K562 (cell line): ENCODE results near the gene RERG.

Source experiments
- MXI1 ChIP-seq: IDR thresholded peaks from 2 replicates; pipeline ENCODE4 v1.6.1; 2011; ENCODE audit warnings: low read depth, mild to moderate bottlenecking, improper control_type of control experiment, low read length
- ZNF140 ChIP-seq: fragments of 250-450 bp; sonication (Bioruptor Pico); IDR thresholded peaks from 2 replicates; pipeline ENCODE4 v1.8.0; 2021; ENCODE audit warnings: moderate library complexity, mild to moderate bottlenecking, inconsistent platforms
- TF ChIP-seq, protein P1 (sequence below), 3 experiments: IDR thresholded peaks in 2 of 3; conservative IDR thresholded peaks in 1 of 3; 2 replicates each; pipeline ENCODE4 v1.5.1; 2011 to 2012; ENCODE audit warnings: low read length in 3 of 3, mild to moderate bottlenecking in 3 of 3, control low read depth in 2 of 3, improper control_type of control experiment in 1 of 3, inconsistent platforms in 1 of 3, low read depth in 1 of 3, mixed read lengths in 1 of 3, moderate library complexity in 1 of 3; ENCODE audit not compliant: insufficient read depth in 2 of 3

DNA sequence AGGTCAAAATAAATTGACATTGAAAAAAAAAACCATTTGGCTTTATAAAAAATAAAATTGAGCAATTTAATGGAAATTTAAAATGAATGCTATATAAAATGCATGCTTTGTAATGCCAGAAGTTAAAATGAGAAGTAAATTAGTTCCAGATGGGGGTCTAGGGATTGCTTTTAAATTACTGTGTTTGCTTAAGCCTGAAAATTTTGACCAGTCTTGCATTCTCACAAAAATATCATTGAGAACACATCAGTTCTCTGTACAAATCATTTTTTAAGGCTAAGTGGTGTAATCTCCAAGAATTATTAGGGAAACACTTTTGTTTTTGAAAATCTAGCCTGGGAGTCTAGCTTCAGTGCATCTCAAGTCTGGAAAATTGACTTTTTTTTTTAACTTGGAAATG, 90.7 kb downstream of the RERG start:
- no peak for TF ChIP-seq ZNF140 (CRISPR knock-in tag)
- TF ChIP-seq, protein P1, sequence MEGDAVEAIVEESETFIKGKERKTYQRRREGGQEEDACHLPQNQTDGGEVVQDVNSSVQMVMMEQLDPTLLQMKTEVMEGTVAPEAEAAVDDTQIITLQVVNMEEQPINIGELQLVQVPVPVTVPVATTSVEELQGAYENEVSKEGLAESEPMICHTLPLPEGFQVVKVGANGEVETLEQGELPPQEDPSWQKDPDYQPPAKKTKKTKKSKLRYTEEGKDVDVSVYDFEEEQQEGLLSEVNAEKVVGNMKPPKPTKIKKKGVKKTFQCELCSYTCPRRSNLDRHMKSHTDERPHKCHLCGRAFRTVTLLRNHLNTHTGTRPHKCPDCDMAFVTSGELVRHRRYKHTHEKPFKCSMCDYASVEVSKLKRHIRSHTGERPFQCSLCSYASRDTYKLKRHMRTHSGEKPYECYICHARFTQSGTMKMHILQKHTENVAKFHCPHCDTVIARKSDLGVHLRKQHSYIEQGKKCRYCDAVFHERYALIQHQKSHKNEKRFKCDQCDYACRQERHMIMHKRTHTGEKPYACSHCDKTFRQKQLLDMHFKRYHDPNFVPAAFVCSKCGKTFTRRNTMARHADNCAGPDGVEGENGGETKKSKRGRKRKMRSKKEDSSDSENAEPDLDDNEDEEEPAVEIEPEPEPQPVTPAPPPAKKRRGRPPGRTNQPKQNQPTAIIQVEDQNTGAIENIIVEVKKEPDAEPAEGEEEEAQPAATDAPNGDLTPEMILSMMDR (IDR thresholded peaks at IDR 0.05 in 2 of 3, conservative IDR thresholded peaks at IDR 0.05 in 1 of 3; ENCODE audit: insufficient read depth in 2 of 3, low read depth in 1 of 3, low read length in 3 of 3) = no peak
- TF ChIP-seq MXI1 = no peak
